Neural cell (in vitro differentiated cells): ENCODE measurements around the gene FAM237B. TPM values are rescaled to one million over a fixed set of nuclear protein-coding genes. Genes with fewer than 3 reads are reported as not detected.

Experiments used
- H2AFZ ChIP-seq: fragments of 200-600, 300-800 bp; sonication (generic), shearing (Covaris generic); 2 replicates; pipeline ENCODE4 v1.6.0; 2014; ENCODE audit warnings: low read depth, mild to moderate bottlenecking, antibody characterized with exemption, low read length, moderate library complexity
- H3F3A ChIP-seq: fragments of 200-600 bp; shearing (Covaris generic); 2 replicates; pipeline ENCODE4 v1.6.1; 2016; ENCODE audit warnings: mild to moderate bottlenecking, moderate library complexity, mixed read lengths, antibody characterized with exemption, low read length; ENCODE audit not compliant: insufficient read depth, poor library complexity, severe bottlenecking
- H3K27ac ChIP-seq: fragments of 200-600, 300-800 bp; sonication (generic), shearing (Covaris generic); 2 replicates; pipeline ENCODE4 v1.5.1; 2014; ENCODE audit warnings: mild to moderate bottlenecking, low read length, moderate library complexity
- H3K27me3 ChIP-seq: fragments of 300-800, 200-600 bp; sonication (generic), shearing (Covaris generic); 2 replicates; pipeline ENCODE4 v1.6.0; 2014; ENCODE audit warnings: mild to moderate bottlenecking, low read depth, low read length, moderate library complexity; ENCODE audit not compliant: insufficient read depth
- H3K36me3 ChIP-seq: fragments of 300-800, 200-600 bp; sonication (generic), shearing (Covaris generic); 2 replicates; pipeline ENCODE4 v1.5.1; 2014; ENCODE audit warnings: mild to moderate bottlenecking, antibody characterized with exemption, low read length, moderate library complexity; ENCODE audit not compliant: insufficient read depth
- H3K4me2 ChIP-seq: fragments of 300-800, 200-600 bp; sonication (generic), shearing (Covaris generic); 2 replicates; pipeline ENCODE4 v1.6.0; 2014; ENCODE audit warnings: mild to moderate bottlenecking, low read length
- H3K4me3 ChIP-seq: fragments of 300-800, 200-600 bp; sonication (generic), shearing (Covaris generic); 2 replicates; pipeline ENCODE4 v1.5.1; 2014; ENCODE audit warnings: mild to moderate bottlenecking, low read length, moderate library complexity
- H3K79me2 ChIP-seq: fragments of 200-600 bp; shearing (Covaris generic); replicated peaks from 2 replicates; pipeline ENCODE4 v1.6.0; 2014; ENCODE audit warnings: mild to moderate bottlenecking, low read length, moderate library complexity; ENCODE audit not compliant: insufficient read depth
- H3K9ac ChIP-seq: fragments of 300-800, 200-600 bp; sonication (generic), shearing (Covaris generic); 2 replicates; pipeline ENCODE4 v1.6.1; 2016; ENCODE audit warnings: mild to moderate bottlenecking, low read length, mixed read lengths
- H3K9me2 ChIP-seq: fragments of 200-600 bp; shearing (Covaris generic); 2 replicates; pipeline ENCODE4 v1.6.1; 2016; ENCODE audit warnings: mild to moderate bottlenecking, low read length, mixed read lengths; ENCODE audit not compliant: insufficient read depth
- H3K9me3 ChIP-seq: fragments of 200-600, 300-800 bp; sonication (generic), shearing (Covaris generic); 2 replicates; pipeline ENCODE4 v1.6.1; 2016; ENCODE audit warnings: mild to moderate bottlenecking, mixed run types, low read length, moderate library complexity, mixed read lengths
- H4K20me1 ChIP-seq: fragments of 200-600 bp; shearing (Covaris generic); 2 replicates; pipeline ENCODE4 v1.6.1; 2016; ENCODE audit warnings: mild to moderate bottlenecking, mixed run types; ENCODE audit not compliant: insufficient read depth
- EP300 ChIP-seq: fragments of 450-650 bp; conservative IDR thresholded peaks from 2 replicates; pipeline ENCODE4 v1.6.1; 2014; ENCODE audit warnings: antibody characterized with exemption, mild to moderate bottlenecking, moderate library complexity; ENCODE audit not compliant: poor library complexity, severe bottlenecking
- EZH2 ChIP-seq: fragments of 200-600, 300-800 bp; shearing (Covaris generic), sonication (generic); IDR thresholded peaks from 2 replicates; pipeline ENCODE4 v1.6.1; 2014; ENCODE audit warnings: antibody characterized with exemption, low read length, borderline replicate concordance, mild to moderate bottlenecking; ENCODE audit not compliant: insufficient read depth, poor library complexity, severe bottlenecking
- MXI1 ChIP-seq: fragments of 450-650 bp; conservative IDR thresholded peaks from 2 replicates; pipeline ENCODE4 v1.6.1; 2014; ENCODE audit warnings: antibody characterized with exemption, mild to moderate bottlenecking; ENCODE audit not compliant: poor library complexity, severe bottlenecking
- POLR2AphosphoS5 ChIP-seq: IDR thresholded peaks from 2 replicates; pipeline ENCODE4 v1.6.1; 2012
- RAD21 ChIP-seq: fragments of 450-650 bp; conservative IDR thresholded peaks from 2 replicates; pipeline ENCODE4 v1.6.1; 2014; ENCODE audit warnings: antibody characterized with exemption, mild to moderate bottlenecking, moderate library complexity
- SMC3 ChIP-seq: fragments of 450-650 bp; conservative IDR thresholded peaks from 2 replicates; pipeline ENCODE4 v1.6.1; 2014; ENCODE audit warnings: antibody characterized with exemption, mild to moderate bottlenecking, moderate library complexity; ENCODE audit not compliant: poor library complexity
- TAF1 ChIP-seq: IDR thresholded peaks from 2 replicates; pipeline ENCODE4 v1.6.1; 2012; ENCODE audit warnings: low read depth
- polyA plus RNA-seq: library from polyadenylated mRNA; depleted of rRNA; stranded (reverse); fragments of >200 nt; gene quantifications from 2 replicates; pipeline ENCODE4 v1.2.3, GENCODE V29; 2014
- TF ChIP-seq, protein P1 (sequence below): fragments of 450-650 bp; IDR thresholded peaks from 2 replicates; pipeline ENCODE4 v1.5.1; 2014; ENCODE audit warnings: antibody characterized with exemption, mild to moderate bottlenecking, moderate library complexity; ENCODE audit not compliant: poor library complexity, severe bottlenecking
- TF ChIP-seq, protein P2 (sequence below): IDR thresholded peaks from 2 replicates; pipeline ENCODE4 v1.6.1; 2012; ENCODE audit warnings: borderline replicate concordance

Gene FAM237B
- polyA plus RNA-seq, 1 donor from 2014 or later = not detected

DNA sequence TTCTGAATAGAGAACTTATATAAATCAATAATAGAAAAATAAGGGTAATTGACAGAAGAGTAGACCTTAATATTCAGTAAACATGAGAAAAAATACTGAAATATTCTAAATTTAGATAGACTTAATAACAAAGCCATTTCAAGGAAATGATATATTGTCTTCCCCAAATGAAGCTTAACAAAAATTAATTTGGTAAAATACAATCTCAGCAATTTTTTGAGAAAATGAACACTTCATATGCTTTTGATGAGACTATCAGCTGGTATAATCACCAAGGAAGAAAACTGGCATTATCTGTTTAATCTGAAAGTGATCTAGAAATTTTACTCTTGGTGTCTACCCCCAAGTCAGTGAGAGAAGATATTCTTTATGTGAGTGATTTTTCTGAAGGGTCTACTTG, 1.7 kb upstream of the FAM237B start:
- Histone ChIP-seq H3K9me2 (no peaks in the 10 kb centered on the region), H3K9me3 (no peaks in the 10 kb centered on the region), H4K20me1 (no peaks in the 10 kb centered on the region), H3K36me3 (no peaks in the 10 kb centered on the region), H3K9ac (no peak overlapping the region), H2AFZ (no peak overlapping the region), H3K27ac (no peak overlapping the region), H3K4me3 (no peak overlapping the region), H3K4me2 (no peak overlapping the region), H3K79me2 (no peaks in the 10 kb centered on the region), H3K27me3 (peaks cover 34% of the 10 kb centered on the region), H3F3A (no peaks in the 10 kb centered on the region)
- no peak for TF ChIP-seq EZH2
- TF ChIP-seq EP300 = no peak
- TF ChIP-seq TAF1 = no peak
- TF ChIP-seq SMC3 = no peak
- TF ChIP-seq, protein P1, sequence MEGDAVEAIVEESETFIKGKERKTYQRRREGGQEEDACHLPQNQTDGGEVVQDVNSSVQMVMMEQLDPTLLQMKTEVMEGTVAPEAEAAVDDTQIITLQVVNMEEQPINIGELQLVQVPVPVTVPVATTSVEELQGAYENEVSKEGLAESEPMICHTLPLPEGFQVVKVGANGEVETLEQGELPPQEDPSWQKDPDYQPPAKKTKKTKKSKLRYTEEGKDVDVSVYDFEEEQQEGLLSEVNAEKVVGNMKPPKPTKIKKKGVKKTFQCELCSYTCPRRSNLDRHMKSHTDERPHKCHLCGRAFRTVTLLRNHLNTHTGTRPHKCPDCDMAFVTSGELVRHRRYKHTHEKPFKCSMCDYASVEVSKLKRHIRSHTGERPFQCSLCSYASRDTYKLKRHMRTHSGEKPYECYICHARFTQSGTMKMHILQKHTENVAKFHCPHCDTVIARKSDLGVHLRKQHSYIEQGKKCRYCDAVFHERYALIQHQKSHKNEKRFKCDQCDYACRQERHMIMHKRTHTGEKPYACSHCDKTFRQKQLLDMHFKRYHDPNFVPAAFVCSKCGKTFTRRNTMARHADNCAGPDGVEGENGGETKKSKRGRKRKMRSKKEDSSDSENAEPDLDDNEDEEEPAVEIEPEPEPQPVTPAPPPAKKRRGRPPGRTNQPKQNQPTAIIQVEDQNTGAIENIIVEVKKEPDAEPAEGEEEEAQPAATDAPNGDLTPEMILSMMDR = no peak
- TF ChIP-seq POLR2AphosphoS5 = no peak
- no peak for TF ChIP-seq MXI1
- TF ChIP-seq, protein P2, sequence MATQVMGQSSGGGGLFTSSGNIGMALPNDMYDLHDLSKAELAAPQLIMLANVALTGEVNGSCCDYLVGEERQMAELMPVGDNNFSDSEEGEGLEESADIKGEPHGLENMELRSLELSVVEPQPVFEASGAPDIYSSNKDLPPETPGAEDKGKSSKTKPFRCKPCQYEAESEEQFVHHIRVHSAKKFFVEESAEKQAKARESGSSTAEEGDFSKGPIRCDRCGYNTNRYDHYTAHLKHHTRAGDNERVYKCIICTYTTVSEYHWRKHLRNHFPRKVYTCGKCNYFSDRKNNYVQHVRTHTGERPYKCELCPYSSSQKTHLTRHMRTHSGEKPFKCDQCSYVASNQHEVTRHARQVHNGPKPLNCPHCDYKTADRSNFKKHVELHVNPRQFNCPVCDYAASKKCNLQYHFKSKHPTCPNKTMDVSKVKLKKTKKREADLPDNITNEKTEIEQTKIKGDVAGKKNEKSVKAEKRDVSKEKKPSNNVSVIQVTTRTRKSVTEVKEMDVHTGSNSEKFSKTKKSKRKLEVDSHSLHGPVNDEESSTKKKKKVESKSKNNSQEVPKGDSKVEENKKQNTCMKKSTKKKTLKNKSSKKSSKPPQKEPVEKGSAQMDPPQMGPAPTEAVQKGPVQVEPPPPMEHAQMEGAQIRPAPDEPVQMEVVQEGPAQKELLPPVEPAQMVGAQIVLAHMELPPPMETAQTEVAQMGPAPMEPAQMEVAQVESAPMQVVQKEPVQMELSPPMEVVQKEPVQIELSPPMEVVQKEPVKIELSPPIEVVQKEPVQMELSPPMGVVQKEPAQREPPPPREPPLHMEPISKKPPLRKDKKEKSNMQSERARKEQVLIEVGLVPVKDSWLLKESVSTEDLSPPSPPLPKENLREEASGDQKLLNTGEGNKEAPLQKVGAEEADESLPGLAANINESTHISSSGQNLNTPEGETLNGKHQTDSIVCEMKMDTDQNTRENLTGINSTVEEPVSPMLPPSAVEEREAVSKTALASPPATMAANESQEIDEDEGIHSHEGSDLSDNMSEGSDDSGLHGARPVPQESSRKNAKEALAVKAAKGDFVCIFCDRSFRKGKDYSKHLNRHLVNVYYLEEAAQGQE = no peak
- TF ChIP-seq RAD21 = no peak

DNA sequence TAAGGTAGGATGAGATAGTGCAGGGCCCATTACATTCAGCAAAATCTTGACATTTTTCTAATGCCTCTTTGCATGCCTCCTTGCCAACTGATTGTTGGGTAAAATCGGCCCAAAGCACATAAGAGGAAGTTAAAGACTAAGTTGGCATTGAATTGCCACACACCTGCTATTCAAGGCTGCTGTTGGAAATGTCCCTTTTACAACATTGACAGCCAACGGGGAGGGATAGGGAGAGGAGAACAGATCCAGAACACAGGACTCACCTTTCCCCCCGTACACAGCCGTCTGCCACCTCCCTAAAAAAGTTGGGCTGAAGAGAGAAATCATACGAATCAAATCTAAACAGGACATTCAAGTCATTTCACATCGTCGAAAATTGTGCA, 695 bp downstream of the FAM237B start:
- Histone ChIP-seq H3K9me2 (no peaks in the 10 kb centered on the region), H3K4me2 (no peak overlapping the region), H3K9ac (no peak overlapping the region), H4K20me1 (no peaks in the 10 kb centered on the region), H3K79me2 (no peaks in the 10 kb centered on the region), H3K9me3 (no peaks in the 10 kb centered on the region), H3K27me3 (peaks cover 34% of the 10 kb centered on the region), H3K4me3 (peak overlapping the region; percentile 65), H3K27ac (no peak overlapping the region), H3F3A (no peaks in the 10 kb centered on the region), H2AFZ (no peak overlapping the region), H3K36me3 (no peaks in the 10 kb centered on the region)
- TF ChIP-seq, protein P2 = no peak
- TF ChIP-seq MXI1 = no peak
- no peak for TF ChIP-seq EZH2
- TF ChIP-seq TAF1 = no peak
- no peak for TF ChIP-seq EP300
- no peak for TF ChIP-seq RAD21
- TF ChIP-seq POLR2AphosphoS5 = no peak
- TF ChIP-seq, protein P1 = no peak
- TF ChIP-seq SMC3 = no peak
